SH-SY5Y (cell line): ENCODE data around the gene TMX4.

ENCODE experiments used
- GATA2 ChIP-seq: IDR thresholded peaks from 2 replicates; pipeline ENCODE4 v1.6.1; 2011; ENCODE audit warnings: mild to moderate bottlenecking, low read depth, low read length
- GATA3 ChIP-seq: IDR thresholded peaks from 2 replicates; pipeline ENCODE4 v1.6.1; 2011; ENCODE audit warnings: low read depth, mild to moderate bottlenecking, low read length, moderate library complexity

TMX4 gene

GRCh38 chr20:8036771-8037170 is 17.2 kb upstream of the TMX4 start:
- TF ChIP-seq GATA2 (no peak), GATA3 (no peak)

- TF ChIP-seq GATA2 (no peak), GATA3 (no peak)
Measured at GRCh38 chr20:8033151-8033841, 13.7 kb upstream of the TMX4 start.

- TF ChIP-seq GATA2 (no peak), GATA3 (no peak)
Measured at GRCh38 chr20:8032499-8032898, 12.9 kb upstream of the TMX4 start.

GRCh38 chr20:8021541-8022269 is 2.1 kb upstream of the TMX4 start:
- TF ChIP-seq GATA2 (no peak), GATA3 (no peak)

GRCh38 chr20:8020314-8021079 is 936 bp upstream of the TMX4 start:
- no peak for TF ChIP-seq GATA2
- no peak for TF ChIP-seq GATA3

- TF ChIP-seq GATA2 (no peak), GATA3 (no peak)
Measured at GRCh38 chr20:8019998-8020247, 362 bp upstream of the TMX4 start.

- TF ChIP-seq GATA2 = no peak; the same call in 1 of the 2 replicates
- no peak for TF ChIP-seq GATA3
Measured at GRCh38 chr20:8018958-8019245, 659 bp downstream of the TMX4 start.

- TF ChIP-seq GATA3 (peak; percentile 50; the same call in 1 of the 2 replicates), GATA2 (peak; percentile 72)
Measured at GRCh38 chr20:8012724-8013123, 6.8 kb downstream of the TMX4 start.

- TF ChIP-seq GATA2 = no peak
- TF ChIP-seq GATA3 = no peak
Measured at GRCh38 chr20:8008733-8009132, 10.8 kb downstream of the TMX4 start.

- TF ChIP-seq GATA3 (no peak), GATA2 (no peak)
Measured at GRCh38 chr20:8007490-8007889, 12.1 kb downstream of the TMX4 start.

- TF ChIP-seq GATA3 = no peak
- no peak for TF ChIP-seq GATA2
Measured at GRCh38 chr20:8005575-8006366, 13.8 kb downstream of the TMX4 start.

- TF ChIP-seq GATA3 (no peak), GATA2 (no peak)
Measured at GRCh38 chr20:8005033-8005432, 14.5 kb downstream of the TMX4 start.

- TF ChIP-seq GATA2 = no peak
- no peak for TF ChIP-seq GATA3
Measured at GRCh38 chr20:8002056-8002455, 17.5 kb downstream of the TMX4 start.

GRCh38 chr20:8000796-8001195 is 18.8 kb downstream of the TMX4 start:
- TF ChIP-seq GATA3 (no peak), GATA2 (no peak)

GRCh38 chr20:7996898-7997297 is 22.7 kb downstream of the TMX4 start:
- TF ChIP-seq GATA2 (no peak), GATA3 (no peak)
